ENCODE results near the gene UCK1.

UCK1 gene

DNA sequence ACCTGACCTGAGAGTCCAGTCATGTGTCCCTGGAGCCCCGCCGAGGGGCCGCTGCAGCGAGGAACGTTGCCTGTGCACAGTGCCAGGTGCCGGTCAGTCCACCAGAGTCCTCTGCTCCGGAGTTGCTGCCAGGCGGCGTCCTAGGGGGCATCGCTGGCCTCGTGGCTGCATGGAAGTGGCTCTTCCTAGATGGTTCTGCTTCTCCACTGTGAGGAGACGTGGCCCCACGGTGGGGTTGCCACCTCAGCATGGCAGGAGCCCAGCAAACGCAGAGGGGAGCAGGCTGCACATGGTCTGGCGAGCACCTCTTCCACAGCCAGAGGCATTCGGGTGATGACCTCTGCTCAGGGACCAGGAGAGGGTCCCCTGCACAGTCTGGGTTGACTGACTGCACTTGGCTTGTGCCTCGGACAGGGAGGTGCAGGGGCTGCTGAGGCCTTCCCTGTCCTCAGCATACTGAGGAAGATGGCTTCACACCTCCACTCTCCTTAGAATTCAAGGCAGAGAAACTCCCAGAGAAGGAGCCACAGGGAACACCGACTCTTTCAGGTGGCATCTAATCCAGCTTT lies 54.2 kb downstream of the UCK1 start:
- no peak for DNase-seq (ENCODE audit: low read depth)

GRCh38 chr9:131475956-131476776 lies 54.9 kb downstream of the UCK1 start:
- no peak for DNase-seq (ENCODE audit: low read depth)

GRCh38 chr9:131475111-131475955 lies 55.7 kb downstream of the UCK1 start:
- DNase-seq (ENCODE audit: low read depth), result no peak

GRCh38 chr9:131474711-131475110 lies 56.4 kb downstream of the UCK1 start:
- no peak for DNase-seq (ENCODE audit: low read depth)

- no peak for DNase-seq (ENCODE audit: low read depth)
Observed at GRCh38 chr9:131473891-131474290, 57.2 kb downstream of the UCK1 start.
